Sigmoid colon (tissue), 4 donors: ENCODE results near the gene POLRMT.

Experiments
- EP300 ChIP-seq, 4 donors: sonication (generic); formaldehyde crosslinking; IDR thresholded peaks; one replicate each; pipeline ENCODE4 v1.6.1; 2017; ENCODE audit warnings: antibody characterized with exemption in 4 of 4
- POLR2A ChIP-seq, 2 donors: fragments of 450-650 bp; IDR thresholded peaks; one replicate each; pipeline ENCODE4 v1.6.1; 2016; ENCODE audit warnings: antibody characterized with exemption in 2 of 2, mild to moderate bottlenecking in 2 of 2, moderate library complexity in 2 of 2
- POLR2AphosphoS5 ChIP-seq, 4 donors: sonication (generic); formaldehyde crosslinking; IDR thresholded peaks; one replicate each; pipeline ENCODE4 v1.6.1; 2017; ENCODE audit warnings: antibody characterized with exemption in 4 of 4
- TF ChIP-seq, protein P1 (sequence below), 4 experiments: fragments of 450-650 bp in 3 of 4; fragments of 200-600 bp in 1 of 4; IDR thresholded peaks; one replicate each; pipeline ENCODE4 v1.5.1; 2016 to 2019; ENCODE audit warnings: antibody characterized with exemption in 4 of 4, mild to moderate bottlenecking in 3 of 4, moderate library complexity in 2 of 4

DNA sequence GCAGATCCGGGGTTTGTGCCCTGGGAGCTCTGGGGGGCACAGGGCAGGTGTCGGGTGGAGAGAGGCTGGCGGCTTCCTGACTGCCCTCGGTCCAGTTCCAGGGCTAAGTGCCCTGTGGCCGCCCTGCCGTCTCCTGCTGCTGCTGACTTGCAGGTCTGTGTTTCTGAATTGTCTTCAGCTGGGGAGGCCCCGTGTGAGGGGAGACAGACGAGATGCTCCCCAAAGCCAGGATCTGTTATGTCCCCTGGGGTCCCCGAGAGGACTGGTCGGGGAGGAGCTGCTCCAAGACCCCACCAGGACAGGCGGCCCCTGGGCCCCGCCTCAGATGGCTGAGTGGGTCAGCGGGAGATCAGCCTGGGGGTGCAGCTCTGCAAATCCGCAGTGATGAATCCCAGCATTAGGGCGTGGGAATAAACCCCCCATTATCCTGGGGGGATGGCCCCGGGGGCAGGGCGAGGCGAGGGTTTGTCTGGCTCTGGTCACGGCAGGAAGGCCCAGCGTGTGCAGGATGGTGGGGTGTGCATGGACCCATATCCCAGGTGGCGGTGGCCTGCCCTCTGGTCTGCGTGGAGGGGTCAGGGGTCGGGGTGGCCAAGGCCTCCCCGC lies 39.0 kb downstream of the POLRMT start:
- TF ChIP-seq, protein P1, sequence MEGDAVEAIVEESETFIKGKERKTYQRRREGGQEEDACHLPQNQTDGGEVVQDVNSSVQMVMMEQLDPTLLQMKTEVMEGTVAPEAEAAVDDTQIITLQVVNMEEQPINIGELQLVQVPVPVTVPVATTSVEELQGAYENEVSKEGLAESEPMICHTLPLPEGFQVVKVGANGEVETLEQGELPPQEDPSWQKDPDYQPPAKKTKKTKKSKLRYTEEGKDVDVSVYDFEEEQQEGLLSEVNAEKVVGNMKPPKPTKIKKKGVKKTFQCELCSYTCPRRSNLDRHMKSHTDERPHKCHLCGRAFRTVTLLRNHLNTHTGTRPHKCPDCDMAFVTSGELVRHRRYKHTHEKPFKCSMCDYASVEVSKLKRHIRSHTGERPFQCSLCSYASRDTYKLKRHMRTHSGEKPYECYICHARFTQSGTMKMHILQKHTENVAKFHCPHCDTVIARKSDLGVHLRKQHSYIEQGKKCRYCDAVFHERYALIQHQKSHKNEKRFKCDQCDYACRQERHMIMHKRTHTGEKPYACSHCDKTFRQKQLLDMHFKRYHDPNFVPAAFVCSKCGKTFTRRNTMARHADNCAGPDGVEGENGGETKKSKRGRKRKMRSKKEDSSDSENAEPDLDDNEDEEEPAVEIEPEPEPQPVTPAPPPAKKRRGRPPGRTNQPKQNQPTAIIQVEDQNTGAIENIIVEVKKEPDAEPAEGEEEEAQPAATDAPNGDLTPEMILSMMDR (IDR thresholded peaks at IDR 0.05) = no peak
- TF ChIP-seq EP300 (IDR thresholded peaks at IDR 0.05) = no peak
- no peak for TF ChIP-seq POLR2A (IDR thresholded peaks at IDR 0.05)
- TF ChIP-seq POLR2AphosphoS5 (IDR thresholded peaks at IDR 0.05) = no peak
